ENCODE results near the gene ELF2.

DNA sequence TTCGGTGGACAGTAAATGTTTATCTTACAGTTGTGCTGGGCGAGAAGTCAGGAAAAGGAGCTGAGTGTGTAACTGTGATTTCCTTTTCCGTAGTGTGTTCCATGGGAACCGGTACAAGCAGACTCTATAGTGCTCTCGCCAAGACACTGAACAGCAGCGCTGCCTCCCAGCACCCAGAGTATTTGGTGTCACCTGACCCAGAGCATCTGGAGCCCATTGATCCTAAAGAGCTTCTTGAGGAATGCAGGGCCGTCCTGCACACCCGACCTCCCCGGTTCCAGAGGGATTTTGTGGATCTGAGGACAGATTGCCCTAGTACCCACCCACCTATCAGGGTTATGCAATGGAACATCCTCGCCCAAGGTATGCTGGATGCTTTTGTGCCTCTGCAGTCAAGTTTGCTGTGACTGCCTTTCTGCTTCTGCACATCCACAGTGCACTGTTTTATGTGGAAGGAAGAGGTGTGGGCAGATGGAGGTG is 134.0 kb downstream of the ELF2 start:
- TF ChIP-seq, protein P1, sequence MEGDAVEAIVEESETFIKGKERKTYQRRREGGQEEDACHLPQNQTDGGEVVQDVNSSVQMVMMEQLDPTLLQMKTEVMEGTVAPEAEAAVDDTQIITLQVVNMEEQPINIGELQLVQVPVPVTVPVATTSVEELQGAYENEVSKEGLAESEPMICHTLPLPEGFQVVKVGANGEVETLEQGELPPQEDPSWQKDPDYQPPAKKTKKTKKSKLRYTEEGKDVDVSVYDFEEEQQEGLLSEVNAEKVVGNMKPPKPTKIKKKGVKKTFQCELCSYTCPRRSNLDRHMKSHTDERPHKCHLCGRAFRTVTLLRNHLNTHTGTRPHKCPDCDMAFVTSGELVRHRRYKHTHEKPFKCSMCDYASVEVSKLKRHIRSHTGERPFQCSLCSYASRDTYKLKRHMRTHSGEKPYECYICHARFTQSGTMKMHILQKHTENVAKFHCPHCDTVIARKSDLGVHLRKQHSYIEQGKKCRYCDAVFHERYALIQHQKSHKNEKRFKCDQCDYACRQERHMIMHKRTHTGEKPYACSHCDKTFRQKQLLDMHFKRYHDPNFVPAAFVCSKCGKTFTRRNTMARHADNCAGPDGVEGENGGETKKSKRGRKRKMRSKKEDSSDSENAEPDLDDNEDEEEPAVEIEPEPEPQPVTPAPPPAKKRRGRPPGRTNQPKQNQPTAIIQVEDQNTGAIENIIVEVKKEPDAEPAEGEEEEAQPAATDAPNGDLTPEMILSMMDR (IDR thresholded peaks at IDR 0.05), result no peak
- no peak for TF ChIP-seq POLR2A (IDR thresholded peaks at IDR 0.05)
- TF ChIP-seq POLR2AphosphoS5 (IDR thresholded peaks at IDR 0.05; ENCODE audit: insufficient read depth in 1 of 2, low read depth in 1 of 2), result no peak

Measured in vagina (tissue), 2 donors.